Measurements from ENCODE around the gene ARHGEF28.

DNA sequence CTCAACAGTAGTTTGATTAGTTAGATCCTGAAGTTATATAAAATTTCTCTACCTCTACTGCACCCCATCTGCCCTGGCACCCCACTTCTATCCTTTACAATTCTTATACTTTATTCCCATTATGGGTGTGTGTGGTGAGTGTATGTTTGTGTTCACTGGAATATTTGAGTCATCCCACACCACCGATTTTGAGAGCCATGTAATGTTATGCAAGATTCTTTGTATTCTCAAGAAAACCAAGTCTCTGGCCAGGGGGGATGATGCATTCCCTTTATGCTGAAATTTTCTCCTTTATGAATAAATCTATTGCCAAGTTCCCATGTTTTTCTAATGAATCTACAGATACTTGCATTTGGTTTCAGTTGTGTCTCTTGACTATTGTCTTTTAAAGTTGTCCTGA is 266.8 kb downstream of the ARHGEF28 start:
- TF ChIP-seq CTCF (IDR thresholded peaks at IDR 0.05 in 4 of 5, conservative IDR thresholded peaks at IDR 0.05 in 1 of 5) (no peak), POLR2A (IDR thresholded peaks at IDR 0.05) (no peak)
